Neural progenitor cell (in vitro differentiated cells): ENCODE data around the gene ITGA4. TPM values are rescaled to one million over a fixed set of nuclear protein-coding genes. Genes with fewer than 3 reads are reported as not detected.

Source experiments
- DNase-seq: peaks from one replicate; pipeline ENCODE4 v3.0.0-alpha.2; 2016; ENCODE audit warnings: low spot score
- H2AFZ ChIP-seq: fragments of 200-600 bp; sonication (generic); replicated peaks from 2 replicates; pipeline ENCODE4 v1.6.1; 2016; ENCODE audit warnings: antibody characterized with exemption
- H3F3A ChIP-seq: fragments of 200-600 bp; sonication (generic); 2 replicates; pipeline ENCODE4 v1.6.1; 2016; ENCODE audit warnings: antibody characterized with exemption, low read depth
- H3K27ac ChIP-seq: fragments of 200-600 bp; sonication (generic); 2 replicates; pipeline ENCODE4 v1.5.1; 2016; ENCODE audit warnings: mild to moderate bottlenecking
- H3K27me3 ChIP-seq: fragments of 200-600 bp; sonication (generic); 2 replicates; pipeline ENCODE4 v1.6.1; 2016; ENCODE audit warnings: mild to moderate bottlenecking, moderate library complexity
- H3K36me3 ChIP-seq: fragments of 200-600 bp; sonication (generic); 2 replicates; pipeline ENCODE4 v1.5.1; 2016
- H3K4me1 ChIP-seq: fragments of 200-600 bp; sonication (generic); 2 replicates; pipeline ENCODE4 v1.6.1; 2016; ENCODE audit warnings: mixed run types
- H3K4me2 ChIP-seq: fragments of 200-600 bp; sonication (generic); 2 replicates; pipeline ENCODE4 v1.6.1; 2016
- H3K4me3 ChIP-seq: fragments of 200-600 bp; sonication (generic); 2 replicates; pipeline ENCODE4 v1.5.1; 2016
- H3K79me2 ChIP-seq: fragments of 200-600 bp; sonication (generic); 2 replicates; pipeline ENCODE4 v1.6.1; 2016; ENCODE audit warnings: low read depth
- H3K9ac ChIP-seq: fragments of 200-600 bp; sonication (generic); 2 replicates; pipeline ENCODE4 v1.6.1; 2016
- H3K9me3 ChIP-seq: fragments of 200-600 bp; sonication (generic); 2 replicates; pipeline ENCODE4 v1.5.1; 2016; ENCODE audit warnings: low read depth
- H4K20me1 ChIP-seq: fragments of 200-600 bp; sonication (generic); 2 replicates; pipeline ENCODE4 v1.6.1; 2016; ENCODE audit warnings: low read depth
- H3K27ac Mint-ChIP-seq: 3 replicates; pipeline ENCODE4 v1.8.0; 2021; ENCODE audit warnings: mixed read lengths
- H3K27me3 Mint-ChIP-seq: 2 replicates; pipeline ENCODE4 v1.8.0; 2022; ENCODE audit warnings: low read depth, mild to moderate bottlenecking, inconsistent platforms, moderate library complexity, mixed read lengths; ENCODE audit not compliant: insufficient read depth
- H3K36me3 Mint-ChIP-seq: 3 replicates; pipeline ENCODE4 v1.8.0; 2021; ENCODE audit warnings: mixed read lengths
- H3K4me1 Mint-ChIP-seq: 3 replicates; pipeline ENCODE4 v1.8.0; 2021; ENCODE audit warnings: mixed read lengths
- H3K4me3 Mint-ChIP-seq: 3 replicates; pipeline ENCODE4 v1.8.0; 2021; ENCODE audit warnings: mild to moderate bottlenecking, moderate library complexity, mixed read lengths
- H3K9me3 Mint-ChIP-seq: 3 replicates; pipeline ENCODE4 v1.8.0; 2020; ENCODE audit warnings: mixed read lengths
- EZH2 ChIP-seq: fragments of 200-600 bp; sonication (generic); IDR thresholded peaks from 2 replicates; pipeline ENCODE4 v1.6.1; 2017; ENCODE audit warnings: antibody characterized with exemption, mild to moderate bottlenecking, moderate library complexity
- EZH2phosphoT487 ChIP-seq: fragments of 200-600 bp; sonication (generic); IDR thresholded peaks from 2 replicates; pipeline ENCODE4 v1.6.1; 2017; ENCODE audit warnings: antibody characterized with exemption
- total RNA-seq: library from RNA; depleted of rRNA; stranded (reverse); fragments of >200 nt; gene quantifications from 2 replicates; pipeline ENCODE4 v1.2.3, GENCODE V29; 2015; ENCODE audit warnings: low replicate concordance
- TF ChIP-seq, protein P1 (sequence below): fragments of 200-600 bp; sonication (generic); IDR thresholded peaks from 2 replicates; pipeline ENCODE4 v1.5.1; 2017; ENCODE audit warnings: antibody characterized with exemption, mild to moderate bottlenecking

ITGA4 gene
- total RNA-seq, 1 donor from 2014 or later, result 10.2 TPM

GRCh38 chr2:181468811-181469210 is 11.6 kb downstream of the ITGA4 start:
- no peaks in the 10 kb centered on the region for H3K27me3 ChIP-seq
- DNase-seq, result no peak
- no peaks in the 10 kb centered on the region for H4K20me1 ChIP-seq
- no peak overlapping the region for H3K4me3 ChIP-seq
- H2AFZ ChIP-seq, result no peak overlapping the region
- Mint-ChIP-seq H3K36me3 (no peaks in the 10 kb centered on the region), H3K27me3 (peaks cover 2% of the 10 kb centered on the region), H3K9me3 (no peaks in the 10 kb centered on the region), H3K27ac (no peak overlapping the region), H3K4me3 (no peak overlapping the region), H3K4me1 (no peaks in the 10 kb centered on the region)
- no peaks in the 10 kb centered on the region for H3F3A ChIP-seq
- no peak overlapping the region for H3K9ac ChIP-seq
- no peak overlapping the region for H3K4me2 ChIP-seq
- no peaks in the 10 kb centered on the region for H3K79me2 ChIP-seq
- no peaks in the 10 kb centered on the region for H3K4me1 ChIP-seq
- H3K9me3 ChIP-seq, result no peaks in the 10 kb centered on the region
- H3K36me3 ChIP-seq, result no peaks in the 10 kb centered on the region
- no peak for TF ChIP-seq EZH2
- TF ChIP-seq, protein P1, sequence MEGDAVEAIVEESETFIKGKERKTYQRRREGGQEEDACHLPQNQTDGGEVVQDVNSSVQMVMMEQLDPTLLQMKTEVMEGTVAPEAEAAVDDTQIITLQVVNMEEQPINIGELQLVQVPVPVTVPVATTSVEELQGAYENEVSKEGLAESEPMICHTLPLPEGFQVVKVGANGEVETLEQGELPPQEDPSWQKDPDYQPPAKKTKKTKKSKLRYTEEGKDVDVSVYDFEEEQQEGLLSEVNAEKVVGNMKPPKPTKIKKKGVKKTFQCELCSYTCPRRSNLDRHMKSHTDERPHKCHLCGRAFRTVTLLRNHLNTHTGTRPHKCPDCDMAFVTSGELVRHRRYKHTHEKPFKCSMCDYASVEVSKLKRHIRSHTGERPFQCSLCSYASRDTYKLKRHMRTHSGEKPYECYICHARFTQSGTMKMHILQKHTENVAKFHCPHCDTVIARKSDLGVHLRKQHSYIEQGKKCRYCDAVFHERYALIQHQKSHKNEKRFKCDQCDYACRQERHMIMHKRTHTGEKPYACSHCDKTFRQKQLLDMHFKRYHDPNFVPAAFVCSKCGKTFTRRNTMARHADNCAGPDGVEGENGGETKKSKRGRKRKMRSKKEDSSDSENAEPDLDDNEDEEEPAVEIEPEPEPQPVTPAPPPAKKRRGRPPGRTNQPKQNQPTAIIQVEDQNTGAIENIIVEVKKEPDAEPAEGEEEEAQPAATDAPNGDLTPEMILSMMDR, result no peak
- TF ChIP-seq EZH2phosphoT487, result no peak
- no peak overlapping the region for H3K27ac ChIP-seq

DNA sequence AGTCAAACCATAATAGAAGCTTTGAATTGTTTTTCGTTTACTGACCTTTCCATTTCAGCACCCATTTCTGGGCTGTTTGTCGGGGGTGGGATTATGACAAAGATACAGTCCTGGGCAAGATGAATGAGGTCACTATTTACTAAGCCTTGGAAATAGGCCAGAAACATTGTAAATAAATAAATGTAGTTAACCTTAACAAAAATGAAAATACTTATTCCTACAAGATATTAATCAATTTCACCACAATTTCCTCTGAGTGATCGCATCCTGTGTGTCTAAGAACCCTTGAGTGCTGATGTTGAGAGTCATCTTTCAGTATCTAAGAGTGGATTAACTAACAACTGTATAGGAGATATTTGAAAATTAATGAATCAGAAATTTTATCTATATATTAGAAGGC is 14.0 kb downstream of the ITGA4 start:
- Mint-ChIP-seq H3K27ac (no peak overlapping the region), H3K4me3 (no peak overlapping the region), H3K27me3 (peaks cover 2% of the 10 kb centered on the region), H3K9me3 (no peaks in the 10 kb centered on the region), H3K36me3 (no peaks in the 10 kb centered on the region), H3K4me1 (no peaks in the 10 kb centered on the region)
- H3K79me2 ChIP-seq, result no peaks in the 10 kb centered on the region
- no peak overlapping the region for H2AFZ ChIP-seq
- H4K20me1 ChIP-seq, result no peaks in the 10 kb centered on the region
- no peak for TF ChIP-seq EZH2
- TF ChIP-seq, protein P1, result no peak
- no peak for TF ChIP-seq EZH2phosphoT487
- no peak overlapping the region for H3K4me3 ChIP-seq
- no peaks in the 10 kb centered on the region for H3K36me3 ChIP-seq
- no peak overlapping the region for H3K4me2 ChIP-seq
- no peaks in the 10 kb centered on the region for H3F3A ChIP-seq
- H3K27ac ChIP-seq, result no peak overlapping the region
- no peaks in the 10 kb centered on the region for H3K4me1 ChIP-seq
- H3K9ac ChIP-seq, result no peak overlapping the region
- H3K9me3 ChIP-seq, result no peaks in the 10 kb centered on the region
- H3K27me3 ChIP-seq, result no peaks in the 10 kb centered on the region
- DNase-seq, result no peak

DNA sequence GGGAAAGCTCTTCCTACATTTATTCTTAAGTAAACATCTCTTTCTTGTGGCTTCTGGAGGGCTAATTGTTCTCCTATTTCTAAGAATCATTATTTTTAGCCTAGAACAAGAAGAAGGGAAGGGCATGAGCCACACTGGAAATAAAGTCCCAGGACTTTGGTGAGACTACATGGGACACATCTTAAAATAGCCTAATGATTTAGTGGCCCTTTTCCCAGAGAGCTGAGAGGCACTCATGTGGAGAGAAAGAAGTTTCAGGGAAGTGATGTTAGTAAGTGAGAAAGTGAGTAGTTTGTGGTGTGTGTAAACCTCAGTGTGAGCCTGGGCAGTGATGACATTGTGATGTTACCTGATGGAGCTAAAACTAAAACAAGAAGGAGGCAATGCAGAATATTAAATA is 14.6 kb downstream of the ITGA4 start:
- no peaks in the 10 kb centered on the region for H3K36me3 Mint-ChIP-seq
- Histone ChIP-seq H3K27me3 (no peaks in the 10 kb centered on the region), H3K36me3 (no peaks in the 10 kb centered on the region), H4K20me1 (no peaks in the 10 kb centered on the region), H3K4me1 (no peaks in the 10 kb centered on the region), H3K4me2 (no peak overlapping the region), H3K9me3 (no peaks in the 10 kb centered on the region), H3K27ac (no peak overlapping the region), H2AFZ (no peak overlapping the region), H3K9ac (no peak overlapping the region), H3K79me2 (no peaks in the 10 kb centered on the region), H3K4me3 (no peak overlapping the region), H3F3A (no peaks in the 10 kb centered on the region)
- H3K27ac Mint-ChIP-seq, result no peak overlapping the region
- no peak for DNase-seq
- H3K4me1 Mint-ChIP-seq, result no peaks in the 10 kb centered on the region
- TF ChIP-seq EZH2 (no peak), EZH2phosphoT487 (no peak)
- TF ChIP-seq, protein P1, result no peak
- peaks cover 2% of the 10 kb centered on the region for H3K27me3 Mint-ChIP-seq
- H3K4me3 Mint-ChIP-seq, result no peak overlapping the region
- H3K9me3 Mint-ChIP-seq, result no peaks in the 10 kb centered on the region

DNA sequence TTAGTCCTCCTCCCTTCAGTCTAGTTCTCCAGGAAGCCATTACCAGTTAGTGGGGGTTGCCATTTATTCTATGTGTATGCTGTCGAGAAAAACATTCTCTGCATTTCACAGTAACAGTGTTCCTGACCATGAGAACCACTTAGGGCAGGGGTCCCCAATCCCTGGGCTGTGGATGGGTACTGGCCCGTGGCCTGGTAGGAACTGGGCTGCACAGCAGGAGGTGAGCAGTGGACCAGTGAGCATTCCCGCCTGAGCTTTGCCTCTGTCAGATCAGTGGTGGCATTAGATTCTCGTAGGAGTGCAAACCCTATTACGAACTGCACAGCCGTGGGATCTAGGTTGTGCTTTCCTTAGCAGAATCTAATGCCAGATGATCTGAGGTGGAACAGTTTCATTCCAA is 15.8 kb downstream of the ITGA4 start:
- TF ChIP-seq EZH2phosphoT487 (no peak), EZH2 (no peak)
- TF ChIP-seq, protein P1, result no peak
- H3K36me3 Mint-ChIP-seq, result no peaks in the 10 kb centered on the region
- H3K4me2 ChIP-seq, result no peak overlapping the region

More for the DNA sequence above, 15.8 kb downstream of the ITGA4 start:
- no peak overlapping the region for H3K4me3 ChIP-seq
- no peak overlapping the region for H3K27ac ChIP-seq
- Mint-ChIP-seq H3K4me1 (no peaks in the 10 kb centered on the region), H3K4me3 (no peak overlapping the region), H3K27ac (no peak overlapping the region), H3K27me3 (peaks cover 2% of the 10 kb centered on the region), H3K9me3 (no peaks in the 10 kb centered on the region)
- no peaks in the 10 kb centered on the region for H3K79me2 ChIP-seq
- H3K9ac ChIP-seq, result no peak overlapping the region
- H3K9me3 ChIP-seq, result no peaks in the 10 kb centered on the region
- no peak overlapping the region for H2AFZ ChIP-seq
- no peaks in the 10 kb centered on the region for H3K36me3 ChIP-seq
- DNase-seq, result no peak
- no peaks in the 10 kb centered on the region for H3K4me1 ChIP-seq
- no peaks in the 10 kb centered on the region for H3K27me3 ChIP-seq
- no peaks in the 10 kb centered on the region for H3F3A ChIP-seq
- H4K20me1 ChIP-seq, result no peaks in the 10 kb centered on the region
